HCT116 (cell line): ENCODE results near the gene NOTCH4. TPM values are rescaled to one million over a fixed set of nuclear protein-coding genes. Genes with fewer than 3 reads are reported as not detected.

Experiments
- ATAC-seq: fragments of 200-7000 bp; cut with Tn5 transposase; 2 replicates; pipeline ENCODE4 v1.9.1; 2020; ENCODE audit warnings: mild to moderate bottlenecking, moderate library complexity
- BruUV-seq: library from RNA; stranded (reverse); fragments of 400-500 nt; replicated peaks from 2 replicates; lab custom pipeline; 2021; lab: Mats Ljungman, UMichigan
- CTCF ChIA-PET: fragments of 300-600 bp; sonication (Branson Sonifier 250); formaldehyde crosslinking; loops from one replicate; lab custom pipeline; 2021; ENCODE audit warnings: antibody characterized with exemption; lab: Charles Lee
- POLR2A ChIA-PET: fragments of 300-600, 350-600 bp; sonication (Branson Sonifier 250); formaldehyde crosslinking; loops from one replicate; lab custom pipeline; 2021; ENCODE audit warnings: antibody characterized with exemption; lab: Charles Lee
- RAD21 ChIA-PET, 2 experiments: fragments of 300-600 bp; sonication (Branson Sonifier 250); formaldehyde crosslinking; loops; one replicate each; lab custom pipeline; 2023; ENCODE audit warnings: low total read pairs in 2 of 2; ENCODE audit not compliant: uncharacterized antibody in 2 of 2, unreplicated experiment in 2 of 2, low non-redundant PET in 1 of 2; lab: Charles Lee
- DNase-seq: peaks from one replicate; pipeline ENCODE4 v3.0.0-alpha.2; 2010; ENCODE audit warnings: low read depth, low spot score
- H2AFZ ChIP-seq: fragments of 200-600 bp; shearing (Covaris generic), sonication (generic); 2 replicates; pipeline ENCODE4 v1.6.1; 2017; ENCODE audit warnings: low read depth, mixed run types, mixed read lengths, antibody characterized with exemption, low read length; ENCODE audit not compliant: poor library complexity, severe bottlenecking
- H3K27ac ChIP-seq: 2 replicates; pipeline ENCODE4 v1.5.1; 2012; ENCODE audit warnings: low read depth, low read length
- H3K27me3 ChIP-seq: fragments of 200-600 bp; sonication (generic); 2 replicates; pipeline ENCODE4 v1.6.1; 2016; ENCODE audit warnings: mixed run types, low read length, mixed read lengths; ENCODE audit not compliant: insufficient read depth
- H3K36me3 ChIP-seq, 2 experiments: fragments of 200-500 bp in 1 of 2; fragments of 200-600 bp in 1 of 2; sonication (Bioruptor generic) in 1 of 2; sonication (generic) in 1 of 2; 2 replicates each; pipeline versions ENCODE4 v1.5.1 to v1.6.1; 2014 to 2016; ENCODE audit warnings: low read length in 2 of 2, inconsistent platforms in 1 of 2, mixed read lengths in 1 of 2, mixed run types in 1 of 2; ENCODE audit not compliant: insufficient read depth in 2 of 2, control insufficient read depth in 1 of 2
- H3K4me1 ChIP-seq, 2 experiments: fragments of 200-600 bp in 1 of 2; sonication (generic) in 1 of 2; 2 replicates each; pipeline versions ENCODE4 v1.5.1 to v1.6.1; 2012 to 2017; ENCODE audit warnings: low read length in 2 of 2, inconsistent platforms in 1 of 2, mild to moderate bottlenecking in 1 of 2, mixed read lengths in 1 of 2, mixed run types in 1 of 2, moderate library complexity in 1 of 2; ENCODE audit not compliant: insufficient read depth in 2 of 2, control insufficient read depth in 1 of 2
- H3K4me2 ChIP-seq: fragments of 200-600 bp; sonication (generic); 2 replicates; pipeline ENCODE4 v1.6.1; 2017; ENCODE audit warnings: mixed run types, low read length, mixed read lengths
- H3K4me3 ChIP-seq, 2 experiments: fragments of 200-600 bp in 1 of 2; sonication (generic) in 1 of 2; replicated peaks in 1 of 2; 2 replicates each; pipeline ENCODE4 v1.5.1; 2011 to 2016; ENCODE audit warnings: low read length in 2 of 2, control low read depth in 1 of 2, low read depth in 1 of 2, mild to moderate bottlenecking in 1 of 2, mixed read lengths in 1 of 2, mixed run types in 1 of 2
- H3K79me2 ChIP-seq: fragments of 200-600 bp; sonication (generic); 2 replicates; pipeline ENCODE4 v1.6.1; 2017; ENCODE audit warnings: mild to moderate bottlenecking, mixed run types, low read length, moderate library complexity, mixed read lengths; ENCODE audit not compliant: insufficient read depth
- H3K9ac ChIP-seq: fragments of 200-600 bp; sonication (generic); 2 replicates; pipeline ENCODE4 v1.6.1; 2016; ENCODE audit warnings: low read length, mixed read lengths
- H3K9me2 ChIP-seq: fragments of 200-600 bp; sonication (generic), shearing (Covaris generic); 2 replicates; pipeline ENCODE4 v1.6.1; 2017; ENCODE audit warnings: mixed run types, mild to moderate bottlenecking, moderate library complexity; ENCODE audit not compliant: insufficient read depth
- H3K9me3 ChIP-seq, 2 experiments: fragments of 200-500 bp in 1 of 2; fragments of 200-600 bp in 1 of 2; sonication (Bioruptor generic) in 1 of 2; sonication (generic) in 1 of 2; 2 replicates each; pipeline ENCODE4 v1.6.1; 2014 to 2017; ENCODE audit warnings: low read length in 2 of 2, mixed read lengths in 2 of 2, inconsistent platforms in 1 of 2, low read depth in 1 of 2, mild to moderate bottlenecking in 1 of 2, mixed run types in 1 of 2, moderate library complexity in 1 of 2; ENCODE audit not compliant: control insufficient read depth in 1 of 2, insufficient read depth in 1 of 2
- H4K20me1 ChIP-seq: fragments of 200-600 bp; sonication (generic), shearing (Covaris generic); 2 replicates; pipeline ENCODE4 v1.6.1; 2017; ENCODE audit warnings: mixed run types, mild to moderate bottlenecking, moderate library complexity; ENCODE audit not compliant: insufficient read depth
- CEBPB ChIP-seq: IDR thresholded peaks from 2 replicates; pipeline ENCODE4 v1.6.1; 2012; ENCODE audit warnings: low read depth
- EGR1 ChIP-seq: IDR thresholded peaks from 2 replicates; pipeline ENCODE4 v1.6.1; 2012; ENCODE audit warnings: low read depth
- EZH2 ChIP-seq: fragments of 200-600 bp; sonication (generic); IDR thresholded peaks from 2 replicates; pipeline ENCODE4 v1.6.1; 2017; ENCODE audit warnings: antibody characterized with exemption, mixed run types
- EZH2phosphoT487 ChIP-seq: fragments of 200-600 bp; IDR thresholded peaks from 2 replicates; pipeline ENCODE4 v1.6.1; 2018; ENCODE audit warnings: antibody characterized with exemption, borderline replicate concordance
- JUND ChIP-seq: IDR thresholded peaks from 2 replicates; pipeline ENCODE4 v1.6.1; 2012
- POLR2AphosphoS5 ChIP-seq: IDR thresholded peaks from 2 replicates; pipeline ENCODE4 v1.6.1; 2011; ENCODE audit warnings: mild to moderate bottlenecking, low read depth, low read length, moderate library complexity
- YY1 ChIP-seq: IDR thresholded peaks from 2 replicates; pipeline ENCODE4 v1.6.1; 2011; ENCODE audit warnings: low read length, low read depth, moderate library complexity, mild to moderate bottlenecking; ENCODE audit not compliant: insufficient replicate concordance; ENCODE audit errors: extremely low read depth
- ZFX ChIP-seq: fragments of 450-650 bp; IDR thresholded peaks from 2 replicates; pipeline ENCODE4 v1.6.1; 2017
- intact Hi-C: fragments of 100-400 bp; cut with micrococcal nuclease; formaldehyde crosslinking; loops from 2 replicates; pipeline ENCODE4 v1.10.0; 2022
- total RNA-seq: library from RNA; stranded (reverse); gene quantifications from one replicate; pipeline ENCODE4 v1.2.1, GENCODE V29; 2021; ENCODE audit not compliant: unreplicated experiment
- TF ChIP-seq, protein P1 (sequence below): IDR thresholded peaks from 2 replicates; pipeline ENCODE4 v1.6.1; 2012
- TF ChIP-seq, protein P2 (sequence below), 3 experiments: fragments of 200-600 bp in 1 of 3; sonication (generic) in 1 of 3; IDR thresholded peaks in 2 of 3; conservative IDR thresholded peaks in 1 of 3; 2 replicates each; pipeline ENCODE4 v1.5.1; 2012 to 2017; ENCODE audit warnings: low read depth in 2 of 3, low read length in 2 of 3, antibody characterized with exemption in 1 of 3, borderline replicate concordance in 1 of 3, control low read depth in 1 of 3, mild to moderate bottlenecking in 1 of 3, mixed read lengths in 1 of 3, mixed run types in 1 of 3, moderate library complexity in 1 of 3; ENCODE audit not compliant: insufficient read depth in 1 of 3
- TF ChIP-seq, protein P3 (sequence below): IDR thresholded peaks from 2 replicates; pipeline ENCODE4 v1.6.1; 2011; ENCODE audit warnings: mild to moderate bottlenecking, low read length, moderate library complexity; ENCODE audit not compliant: insufficient replicate concordance; ENCODE audit errors: extremely low read depth

NOTCH4 gene
- total RNA-seq, 1 experiment from 2014 or later: 0.81 TPM

- CTCF ChIA-PET: no interaction called here
- RAD21 ChIA-PET: no interaction called here
- DNase-seq: no peak
- no peak for ATAC-seq
- H3K27me3 ChIP-seq: no peaks in the 10 kb centered on the region
- BruUV-seq: no TSS peak
- peaks cover 12 to 25% of the 10 kb centered on the region in 2 experiments for H3K4me1 ChIP-seq
- H3K79me2 ChIP-seq: peaks cover 16% of the 10 kb centered on the region
- peaks cover 15 to 17% of the 10 kb centered on the region in 2 experiments; a peak in 3 of 4 replicates for H3K36me3 ChIP-seq
- H3K4me3 ChIP-seq: no peak overlapping the region
- POLR2A ChIA-PET: no interaction called here
- no peaks in the 10 kb centered on the region for H3K9me2 ChIP-seq
- TF ChIP-seq ZFX: no peak
- TF ChIP-seq, protein P1, sequence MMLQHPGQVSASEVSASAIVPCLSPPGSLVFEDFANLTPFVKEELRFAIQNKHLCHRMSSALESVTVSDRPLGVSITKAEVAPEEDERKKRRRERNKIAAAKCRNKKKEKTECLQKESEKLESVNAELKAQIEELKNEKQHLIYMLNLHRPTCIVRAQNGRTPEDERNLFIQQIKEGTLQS: no peak
- TF ChIP-seq JUND: no peak
- TF ChIP-seq EZH2phosphoT487: no peak
- TF ChIP-seq YY1: no peak
- TF ChIP-seq, protein P2, sequence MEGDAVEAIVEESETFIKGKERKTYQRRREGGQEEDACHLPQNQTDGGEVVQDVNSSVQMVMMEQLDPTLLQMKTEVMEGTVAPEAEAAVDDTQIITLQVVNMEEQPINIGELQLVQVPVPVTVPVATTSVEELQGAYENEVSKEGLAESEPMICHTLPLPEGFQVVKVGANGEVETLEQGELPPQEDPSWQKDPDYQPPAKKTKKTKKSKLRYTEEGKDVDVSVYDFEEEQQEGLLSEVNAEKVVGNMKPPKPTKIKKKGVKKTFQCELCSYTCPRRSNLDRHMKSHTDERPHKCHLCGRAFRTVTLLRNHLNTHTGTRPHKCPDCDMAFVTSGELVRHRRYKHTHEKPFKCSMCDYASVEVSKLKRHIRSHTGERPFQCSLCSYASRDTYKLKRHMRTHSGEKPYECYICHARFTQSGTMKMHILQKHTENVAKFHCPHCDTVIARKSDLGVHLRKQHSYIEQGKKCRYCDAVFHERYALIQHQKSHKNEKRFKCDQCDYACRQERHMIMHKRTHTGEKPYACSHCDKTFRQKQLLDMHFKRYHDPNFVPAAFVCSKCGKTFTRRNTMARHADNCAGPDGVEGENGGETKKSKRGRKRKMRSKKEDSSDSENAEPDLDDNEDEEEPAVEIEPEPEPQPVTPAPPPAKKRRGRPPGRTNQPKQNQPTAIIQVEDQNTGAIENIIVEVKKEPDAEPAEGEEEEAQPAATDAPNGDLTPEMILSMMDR (IDR thresholded peaks at IDR 0.05 in 2 of 3, conservative IDR thresholded peaks at IDR 0.05 in 1 of 3; ENCODE audit: borderline replicate concordance in 1 of 3, insufficient read depth in 1 of 3, low read depth in 2 of 3, low read length in 2 of 3): no peak
- TF ChIP-seq, protein P3, sequence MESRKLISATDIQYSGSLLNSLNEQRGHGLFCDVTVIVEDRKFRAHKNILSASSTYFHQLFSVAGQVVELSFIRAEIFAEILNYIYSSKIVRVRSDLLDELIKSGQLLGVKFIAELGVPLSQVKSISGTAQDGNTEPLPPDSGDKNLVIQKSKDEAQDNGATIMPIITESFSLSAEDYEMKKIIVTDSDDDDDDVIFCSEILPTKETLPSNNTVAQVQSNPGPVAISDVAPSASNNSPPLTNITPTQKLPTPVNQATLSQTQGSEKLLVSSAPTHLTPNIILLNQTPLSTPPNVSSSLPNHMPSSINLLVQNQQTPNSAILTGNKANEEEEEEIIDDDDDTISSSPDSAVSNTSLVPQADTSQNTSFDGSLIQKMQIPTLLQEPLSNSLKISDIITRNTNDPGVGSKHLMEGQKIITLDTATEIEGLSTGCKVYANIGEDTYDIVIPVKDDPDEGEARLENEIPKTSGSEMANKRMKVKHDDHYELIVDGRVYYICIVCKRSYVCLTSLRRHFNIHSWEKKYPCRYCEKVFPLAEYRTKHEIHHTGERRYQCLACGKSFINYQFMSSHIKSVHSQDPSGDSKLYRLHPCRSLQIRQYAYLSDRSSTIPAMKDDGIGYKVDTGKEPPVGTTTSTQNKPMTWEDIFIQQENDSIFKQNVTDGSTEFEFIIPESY: no peak
- TF ChIP-seq EZH2: no peak
- TF ChIP-seq CEBPB: no peak
- no peak for TF ChIP-seq POLR2AphosphoS5
- no peak for TF ChIP-seq EGR1
- H3K9ac ChIP-seq: no peak overlapping the region
- H4K20me1 ChIP-seq: no peaks in the 10 kb centered on the region
- H3K9me3 ChIP-seq: no peaks in the 10 kb centered on the region
- H3K27ac ChIP-seq: no peak overlapping the region
- H3K4me2 ChIP-seq: no peak overlapping the region
- no peak overlapping the region for H2AFZ ChIP-seq
- intact Hi-C loops: no loop called here
Measured at GRCh38 chr6:32156891-32157290, 67.0 kb downstream of the NOTCH4 start.
